GM12878 (cell line): ENCODE data around the gene TRIM48. TPM values are rescaled to one million over a fixed set of nuclear protein-coding genes. Genes with fewer than 3 reads are reported as not detected.
"Not testable (repeated sequence)": the region's sequence is repeated elsewhere in the genome, so short reads cannot be mapped to it uniquely, and the experiment has no call there.

Experiments used
- ATAC-seq: fragments of 200-7000 bp; cut with Tn5 transposase; 3 replicates; pipeline ENCODE4 v1.9.1; 2020; ENCODE audit warnings: mild to moderate bottlenecking, moderate library complexity
- Bru-seq: library from RNA; stranded (reverse); fragments of 400-500 nt; gene quantifications from one replicate; lab custom pipeline; 2021; lab: Mats Ljungman, UMichigan
- BruChase-seq, 2 experiments: library from RNA; stranded (reverse); fragments of 400-500 nt; gene quantifications; one replicate each; lab custom pipeline; 2021; lab: Mats Ljungman, UMichigan
- BruUV-seq: library from RNA; stranded (reverse); fragments of 400-500 nt; replicated peaks from 2 replicates; lab custom pipeline; 2021; lab: Mats Ljungman, UMichigan
- CTCF ChIA-PET: fragments of 300-600 bp; sonication (Branson Sonifier 250); formaldehyde crosslinking; extraction: SDS; loops from one replicate; lab custom pipeline; 2021; ENCODE audit warnings: inconsistent platforms; lab: Yijun Ruan, JAX
- POLR2A ChIA-PET: fragments of 350-600 bp; formaldehyde crosslinking; extraction: SDS; loops from one replicate; lab custom pipeline; 2021; ENCODE audit warnings: inconsistent platforms; lab: Charles Lee
- RAD21 ChIA-PET: fragments of 300-600 bp; sonication (Branson Sonifier 250); formaldehyde crosslinking; loops from one replicate; lab custom pipeline; 2023; ENCODE audit warnings: antibody characterized with exemption; ENCODE audit not compliant: unreplicated experiment; lab: Charles Lee
- SMC1A ChIA-PET: fragments of 300-600 bp; sonication (Branson Sonifier 250); formaldehyde crosslinking; loops from one replicate; lab custom pipeline; 2023; ENCODE audit not compliant: unreplicated experiment, uncharacterized antibody; lab: Charles Lee
- DNase-seq: peaks from one replicate; pipeline ENCODE4 v3.0.0-alpha.2; 2011; ENCODE audit warnings: low read depth, low spot score
- FAIRE-seq: peaks from 3 replicates; lab custom pipeline; 2011; peaks lifted over from hg19 to GRCh38; lab: Jason Lieb, UNC
- H2AFZ ChIP-seq: 2 replicates; pipeline ENCODE4 v1.6.0; 2011; ENCODE audit warnings: low read depth, low read length, control low read depth; ENCODE audit not compliant: control insufficient read depth
- H3K27ac ChIP-seq: 2 replicates; pipeline ENCODE4 v1.5.1; 2011; ENCODE audit warnings: control low read depth; ENCODE audit not compliant: control insufficient read depth, insufficient read depth
- H3K27me3 ChIP-seq, 2 experiments: replicated peaks in 1 of 2; 2 replicates each; pipeline versions ENCODE4 v1.6.0 to v1.6.1; 2011; ENCODE audit warnings: low read length in 1 of 2; ENCODE audit not compliant: control insufficient read depth in 2 of 2, insufficient read depth in 2 of 2
- H3K36me3 ChIP-seq, 2 experiments: 2 replicates each; pipeline ENCODE4 v1.5.1; 2011; ENCODE audit warnings: low read length in 1 of 2; ENCODE audit not compliant: control insufficient read depth in 2 of 2, insufficient read depth in 2 of 2
- H3K4me1 ChIP-seq: 2 replicates; pipeline ENCODE4 v1.6.1; 2011; ENCODE audit warnings: mild to moderate bottlenecking, low read length, moderate library complexity, mixed read lengths; ENCODE audit not compliant: control insufficient read depth, insufficient read depth
- H3K4me2 ChIP-seq: 2 replicates; pipeline ENCODE4 v1.6.0; 2011; ENCODE audit warnings: control low read depth; ENCODE audit not compliant: control insufficient read depth, insufficient read depth
- H3K4me3 ChIP-seq: fragments of 200-600 bp; sonication (generic); 2 replicates; pipeline ENCODE4 v1.5.1; 2016
- H3K79me2 ChIP-seq: 2 replicates; pipeline ENCODE4 v1.6.0; 2011; ENCODE audit warnings: low read length; ENCODE audit not compliant: control insufficient read depth, insufficient read depth
- H3K9ac ChIP-seq: 2 replicates; pipeline ENCODE4 v1.8.0; 2011; ENCODE audit warnings: low read length, control low read depth, mixed read lengths; ENCODE audit not compliant: control insufficient read depth, insufficient read depth
- H3K9me3 ChIP-seq: replicated peaks from 3 replicates; pipeline ENCODE4 v1.5.1; 2011; ENCODE audit warnings: mild to moderate bottlenecking, low read length; ENCODE audit not compliant: control insufficient read depth, insufficient read depth
- H4K20me1 ChIP-seq: 2 replicates; pipeline ENCODE4 v1.6.0; 2011; ENCODE audit not compliant: control insufficient read depth, insufficient read depth
- WGBS: methylation state at CpG from one replicate; pipeline ENCODE4 v1.1.6; 2016; ENCODE audit warnings: low lambda C conversion rate; ENCODE audit not compliant: insufficient replicate concordance, insufficient coverage; ENCODE audit errors: missing lambda C conversion rate; 5-methylcytosine and 5-hydroxymethylcytosine counted together
- in situ Hi-C: fragments of 300-500 bp; cut with MboI; formaldehyde crosslinking; loops from 9 replicates; pipeline ENCODE4 v1.14.3; 2018; ENCODE audit warnings: mixed read lengths
- intact Hi-C: fragments of 100-400 bp; cut with micrococcal nuclease; formaldehyde crosslinking; loops from one replicate; pipeline ENCODE4 v1.14.2; 2022; ENCODE audit not compliant: unreplicated experiment
- long read RNA-seq, 2 experiments: library from polyadenylated mRNA; unstranded; transcript quantifications; one replicate each; pipeline ENCODE4 v2.0.0, GENCODE V29; 2019 to 2020
- polyA minus RNA-seq, 3 experiments: library from RNA; depleted of rRNA, polyadenylated mRNA; stranded (reverse); fragments of >200 nt; gene quantifications; 2 replicates each; pipeline ENCODE4 v1.2.3, GENCODE V29; 2011
- polyA plus RNA-seq, 11 experiments: library from polyadenylated mRNA; depleted of rRNA in 4 of 11; unstranded in 6 of 11; stranded (reverse) in 5 of 11; fragments of >200 nt; fragmentation: Nextera tagmentation in 4 of 11; fragmentation: Illumina TruSeq in 1 of 11; extraction: Ambion mirVana in 4 of 11; extraction: Trizol in 1 of 11; gene quantifications; 1 replicate in 1 of 11; 2 replicates in 10 of 11; pipeline versions ENCODE4 v1.2.1 to v1.2.3, GENCODE V29; 2011 to 2016; ENCODE audit warnings: inconsistent platforms in 2 of 11, missing spikeins in 2 of 11, low read depth in 1 of 11
- total RNA-seq, 4 experiments: library from RNA; depleted of rRNA in 3 of 4; stranded (reverse); fragments of >200 nt in 3 of 4; fragmentation: Illumina TruSeq in 1 of 4; extraction: Trizol in 1 of 4; gene quantifications; 2 replicates each; pipeline versions ENCODE4 v1.2.1 to v1.2.3, GENCODE V29; 2013 to 2021

TRIM48 gene, protein sequence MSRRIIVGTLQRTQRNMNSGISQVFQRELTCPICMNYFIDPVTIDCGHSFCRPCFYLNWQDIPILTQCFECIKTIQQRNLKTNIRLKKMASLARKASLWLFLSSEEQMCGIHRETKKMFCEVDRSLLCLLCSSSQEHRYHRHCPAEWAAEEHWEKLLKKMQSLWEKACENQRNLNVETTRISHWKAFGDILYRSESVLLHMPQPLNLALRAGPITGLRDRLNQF
- not detected in 2 replicates for total RNA-seq (2013; cell fraction: nucleolus; rRNA removed)
- total RNA-seq (2014; rRNA removed) (not detected in 2 replicates), total RNA-seq (2014; rRNA removed; fragmentation: Illumina TruSeq; extraction: Trizol) (not detected in 2 replicates), total RNA-seq (2021) (not detected in 2 replicates), polyA plus RNA-seq (2011; rRNA removed) (not detected in 2 replicates), polyA plus RNA-seq (2014; fragmentation: Illumina TruSeq; extraction: Trizol) (not detected in 2 replicates), polyA plus RNA-seq (2014; fragmentation: Nextera tagmentation; extraction: Ambion mirVana) (not detected), polyA plus RNA-seq (2014; rRNA removed) (not detected in 2 replicates), polyA plus RNA-seq (2016; fragmentation: Nextera tagmentation; extraction: Ambion mirVana) (not detected), polyA minus RNA-seq (2011; rRNA and poly(A)+ RNA removed) (not detected in 2 replicates), Bru-seq, nascent RNA (not detected), BruChase-seq, experiment 1, labeled RNA remaining after a 6-hour chase (not detected), BruChase-seq, experiment 2, labeled RNA remaining after a 2-hour chase (not detected)
- not detected for polyA plus RNA-seq (2011; ENCODE audit: low read depth)
- not detected in 2 replicates for polyA plus RNA-seq (2011; cell fraction: cytosol; rRNA removed)
- not detected in 2 replicates for polyA plus RNA-seq (2011; cell fraction: nucleus; rRNA removed)
- polyA plus RNA-seq (2012), result not detected in 2 replicates
- polyA minus RNA-seq (2011; cell fraction: cytosol; rRNA and poly(A)+ RNA removed), result not detected in 2 replicates
- not detected in 2 replicates for polyA minus RNA-seq (2011; cell fraction: nucleus; rRNA and poly(A)+ RNA removed)
- long read RNA-seq, experiment 1, result 0 reads
- long read RNA-seq, experiment 2, result 0 reads

DNA sequence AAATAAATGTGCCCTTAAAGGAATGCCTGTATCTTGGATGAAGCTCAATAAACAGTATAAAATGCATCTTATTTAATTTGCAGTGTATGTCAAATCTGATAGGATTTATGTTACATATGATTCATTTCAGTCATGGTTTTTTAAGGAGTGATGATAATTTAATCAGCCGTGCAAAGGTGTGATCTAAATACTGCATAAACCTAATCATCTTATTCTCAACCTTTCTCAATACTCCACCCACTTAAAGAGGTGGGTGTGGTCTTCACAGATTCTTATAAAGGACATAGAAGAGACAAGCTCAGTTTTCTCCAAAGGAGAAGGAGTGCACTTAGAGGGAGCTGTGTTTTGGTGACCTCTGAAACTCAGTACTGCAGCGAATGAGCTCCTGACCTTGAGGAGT, at the start of gene TRIM48:
Gene TRIM48 (plus strand): TSS at position 301 of the 400 bp plus-strand sequence. CDS start 113 bp downstream, outside the sequence.
- POLR2A ChIA-PET, CTCF ChIA-PET, H3K27me3 ChIP-seq, intact Hi-C loops, ATAC-seq, H3K4me2 ChIP-seq, SMC1A ChIA-PET, RAD21 ChIA-PET, FAIRE-seq, H3K4me3 ChIP-seq, in situ Hi-C loops, H3K9me3 ChIP-seq, H3K9ac ChIP-seq, H2AFZ ChIP-seq, H3K4me1 ChIP-seq, H3K79me2 ChIP-seq, BruUV-seq, DNase-seq, H4K20me1 ChIP-seq, H3K36me3 ChIP-seq, H3K27ac ChIP-seq: not testable (repeated sequence)
- 0% methylated on average over 2 of the region's 2 CpGs for WGBS

GRCh38 chr11:55238316-55238715, 23.6 kb upstream of the TRIM48 start:
- in situ Hi-C loops, FAIRE-seq, intact Hi-C loops, CTCF ChIA-PET, POLR2A ChIA-PET, BruUV-seq, H3K36me3 ChIP-seq, DNase-seq, H3K4me3 ChIP-seq, RAD21 ChIA-PET, H2AFZ ChIP-seq, H3K4me1 ChIP-seq, H3K4me2 ChIP-seq, SMC1A ChIA-PET, ATAC-seq, H3K79me2 ChIP-seq, H3K27me3 ChIP-seq, H3K9ac ChIP-seq, H4K20me1 ChIP-seq, H3K27ac ChIP-seq, H3K9me3 ChIP-seq: not testable (repeated sequence)
- 17% methylated on average over 5 of the region's 5 CpGs for WGBS
